GM18505 (cell line): ENCODE results near the gene A4GALT.
"Not testable (repeated sequence)": the region's sequence is repeated elsewhere in the genome, so short reads cannot be mapped to it uniquely, and the experiment has no call there.

ENCODE experiments used
- ATAC-seq: cut with Tn5 transposase; IDR thresholded peaks from one replicate; pipeline ENCODE4 v1.9.1; 2021; ENCODE audit not compliant: unreplicated experiment
- POLR2A ChIP-seq: IDR thresholded peaks from 4 replicates; pipeline ENCODE4 v1.6.1; 2011; ENCODE audit warnings: borderline replicate concordance; ENCODE audit not compliant: insufficient read depth, insufficient read length; ENCODE audit errors: extremely low read depth

The A4GALT gene, protein sequence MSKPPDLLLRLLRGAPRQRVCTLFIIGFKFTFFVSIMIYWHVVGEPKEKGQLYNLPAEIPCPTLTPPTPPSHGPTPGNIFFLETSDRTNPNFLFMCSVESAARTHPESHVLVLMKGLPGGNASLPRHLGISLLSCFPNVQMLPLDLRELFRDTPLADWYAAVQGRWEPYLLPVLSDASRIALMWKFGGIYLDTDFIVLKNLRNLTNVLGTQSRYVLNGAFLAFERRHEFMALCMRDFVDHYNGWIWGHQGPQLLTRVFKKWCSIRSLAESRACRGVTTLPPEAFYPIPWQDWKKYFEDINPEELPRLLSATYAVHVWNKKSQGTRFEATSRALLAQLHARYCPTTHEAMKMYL

DNA sequence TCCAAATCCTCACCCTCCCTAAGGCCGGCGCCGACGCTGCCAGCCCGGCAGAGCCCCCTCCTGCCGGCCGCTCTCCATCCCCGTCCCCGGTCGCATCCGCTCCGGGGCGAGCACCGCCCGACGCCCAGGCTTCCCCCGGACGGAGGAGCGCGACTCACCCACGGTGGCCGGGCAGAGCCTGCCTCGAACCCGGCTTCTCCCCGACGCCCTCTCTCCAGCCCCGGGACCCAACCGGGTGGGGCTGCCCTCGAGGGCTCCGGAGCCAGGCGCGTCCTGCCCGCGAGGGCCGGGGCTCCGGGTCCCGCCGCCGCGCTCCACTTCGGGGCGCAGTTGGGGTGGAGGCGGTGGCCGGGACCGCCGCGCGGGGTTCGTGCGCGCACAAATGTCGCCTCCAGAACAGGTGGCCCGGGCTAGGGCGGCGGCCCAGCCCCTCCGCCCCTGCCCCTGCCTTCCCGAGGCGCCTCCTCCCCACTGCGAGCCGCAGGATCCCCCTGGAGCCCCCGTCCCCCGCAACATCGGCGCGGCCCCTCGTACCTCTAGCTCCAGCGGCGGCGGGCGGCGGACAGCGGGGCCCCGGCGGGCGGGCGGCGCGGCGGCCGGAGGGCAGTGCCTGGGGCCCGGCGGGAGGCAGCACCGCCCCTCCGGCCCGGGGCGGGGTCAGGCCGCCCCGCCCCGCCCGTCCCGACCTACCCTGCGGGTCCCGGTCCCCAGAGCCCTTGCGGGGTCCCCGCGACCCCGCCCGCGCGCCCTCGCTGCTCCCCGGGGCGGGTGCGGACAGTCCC is at the start of gene A4GALT:
TSS of gene A4GALT (minus strand) at position 608 of the 782 bp plus-strand sequence. CDS start 26,919 bp downstream, outside the sequence.
- no peak for ATAC-seq
- peak; percentile 37 for TF ChIP-seq POLR2A

DNA sequence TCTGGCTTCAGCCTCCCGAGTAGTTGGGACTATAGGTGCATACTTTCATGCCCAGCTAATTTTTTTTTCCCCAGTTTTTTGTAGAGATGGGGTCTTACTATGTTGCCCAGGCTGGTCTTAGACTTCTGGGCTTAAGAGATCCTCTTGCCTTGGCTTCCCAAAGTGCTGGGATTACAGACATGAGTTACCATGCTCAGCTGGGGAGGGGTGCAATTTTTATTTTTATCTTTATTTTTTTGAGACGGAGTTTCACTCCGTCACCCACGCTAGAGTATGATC is 49.7 kb upstream of the A4GALT start:
- no peak for TF ChIP-seq POLR2A

DNA sequence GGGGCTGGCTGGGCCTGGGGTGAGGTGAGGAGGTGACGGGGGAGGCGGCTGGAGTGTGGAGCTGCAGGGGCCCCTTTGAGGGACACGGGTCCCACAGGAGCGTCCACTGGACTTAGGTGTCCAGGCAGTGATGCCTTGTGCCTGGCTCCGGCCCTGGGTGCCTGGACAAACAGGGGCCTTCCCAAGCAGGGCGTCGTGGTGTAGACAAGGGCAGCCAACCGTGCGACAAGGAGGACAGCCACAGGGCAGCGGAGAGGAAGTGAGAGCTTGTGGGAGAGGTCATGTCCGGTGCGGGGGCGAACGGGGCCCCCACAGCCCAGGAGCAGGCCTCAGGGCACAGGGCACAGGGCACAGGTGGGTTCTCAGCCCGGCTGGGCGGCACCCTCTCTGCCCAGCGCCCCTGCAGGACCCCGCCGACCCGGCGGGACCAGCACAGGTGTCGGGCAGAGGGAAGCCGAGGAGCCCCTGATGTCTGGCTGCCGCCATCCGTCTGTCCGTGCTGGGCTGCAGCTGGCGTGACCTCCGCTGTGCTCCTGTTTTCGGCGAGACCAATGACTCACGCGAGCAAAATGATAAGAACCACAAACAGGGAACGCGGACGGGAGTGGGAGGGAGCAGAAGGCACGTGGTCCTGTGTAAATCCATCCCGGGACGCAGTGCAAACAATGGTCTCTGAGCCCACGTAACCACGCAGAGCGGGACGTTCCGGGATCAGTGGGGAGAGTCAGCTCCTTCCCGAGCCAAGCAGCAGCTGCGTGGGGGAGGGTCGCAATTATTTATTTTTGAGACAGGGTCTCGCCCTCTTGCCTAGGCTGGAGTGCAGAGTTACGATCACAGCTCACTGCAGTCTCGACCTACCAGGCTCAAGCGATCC is 49.1 kb upstream of the A4GALT start:
- TF ChIP-seq POLR2A = no peak
- peak; percentile 69 for ATAC-seq

More for the DNA sequence above, 49.7 kb upstream of the A4GALT start:
- no peak for ATAC-seq

DNA sequence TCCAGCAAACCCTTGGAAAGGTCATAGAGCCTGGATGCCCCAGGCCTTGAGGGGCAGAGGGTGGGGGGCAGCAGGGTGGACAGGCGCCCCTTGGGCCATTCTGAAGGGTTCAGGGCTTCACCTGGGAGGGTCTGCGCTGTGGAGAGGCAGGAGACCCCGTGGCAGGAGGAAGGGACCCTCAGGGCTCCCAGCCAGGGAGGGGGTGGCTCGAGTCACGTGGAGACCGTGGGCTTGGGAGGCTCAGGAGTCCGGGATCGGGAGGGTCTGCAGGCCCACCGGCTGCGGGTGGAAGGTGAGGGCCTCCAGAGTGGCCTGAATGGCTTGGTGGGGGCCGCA is 48.5 kb upstream of the A4GALT start:
- no peak for ATAC-seq
- no peak for TF ChIP-seq POLR2A

DNA sequence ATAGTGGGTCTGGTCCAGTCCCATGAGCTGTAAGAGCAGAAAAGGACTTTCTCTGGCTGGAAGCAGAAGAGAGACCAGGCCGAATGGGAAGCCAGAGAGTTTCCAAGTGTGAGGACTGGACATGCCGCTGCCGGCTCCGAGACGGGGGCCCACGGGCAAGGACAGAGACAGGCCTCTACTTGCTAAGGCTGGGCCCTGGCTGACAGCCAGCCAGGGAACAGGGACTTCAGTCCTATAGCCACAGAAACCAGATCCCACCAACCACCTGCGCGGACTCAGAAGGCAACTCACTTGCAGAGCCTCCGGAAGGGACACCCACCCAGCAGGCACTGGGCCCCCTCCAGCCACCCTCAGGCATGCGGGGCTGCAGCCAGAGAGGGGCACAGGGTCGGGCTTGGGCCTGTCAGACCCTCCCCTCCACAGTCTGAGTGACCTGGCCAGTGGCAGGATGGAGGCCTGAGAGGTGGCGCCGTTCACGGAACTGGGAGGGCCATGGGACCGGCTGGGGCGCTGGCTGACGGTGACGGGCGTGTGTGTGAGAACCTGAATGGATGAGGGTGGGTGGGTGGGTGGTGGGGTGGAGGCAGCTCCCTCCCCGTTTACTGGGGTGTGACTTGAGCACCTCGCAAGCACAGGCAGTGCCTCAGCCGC is 47.8 kb upstream of the A4GALT start:
- ATAC-seq = no peak
- no peak for TF ChIP-seq POLR2A

DNA sequence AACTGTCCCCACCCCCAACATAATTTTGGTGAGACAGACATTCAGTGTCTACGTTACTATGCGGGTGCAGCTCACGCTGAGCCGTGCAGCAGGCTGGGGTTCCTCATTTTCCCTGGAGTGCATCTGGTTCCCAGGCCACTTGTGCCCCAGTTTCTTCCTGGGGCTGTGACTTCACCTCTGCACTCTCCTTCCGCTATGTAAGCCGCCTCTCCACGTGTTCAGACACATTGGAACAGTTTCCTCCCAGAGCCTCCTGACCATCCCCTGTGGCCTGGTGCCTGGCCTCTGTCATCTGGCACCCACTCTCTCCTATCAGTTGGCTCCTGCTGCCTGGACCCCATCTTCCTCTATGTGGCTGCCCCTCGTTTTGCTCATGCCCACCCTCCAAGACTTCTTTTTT is 46.2 kb upstream of the A4GALT start:
- TF ChIP-seq POLR2A = no peak
- ATAC-seq = no peak

DNA sequence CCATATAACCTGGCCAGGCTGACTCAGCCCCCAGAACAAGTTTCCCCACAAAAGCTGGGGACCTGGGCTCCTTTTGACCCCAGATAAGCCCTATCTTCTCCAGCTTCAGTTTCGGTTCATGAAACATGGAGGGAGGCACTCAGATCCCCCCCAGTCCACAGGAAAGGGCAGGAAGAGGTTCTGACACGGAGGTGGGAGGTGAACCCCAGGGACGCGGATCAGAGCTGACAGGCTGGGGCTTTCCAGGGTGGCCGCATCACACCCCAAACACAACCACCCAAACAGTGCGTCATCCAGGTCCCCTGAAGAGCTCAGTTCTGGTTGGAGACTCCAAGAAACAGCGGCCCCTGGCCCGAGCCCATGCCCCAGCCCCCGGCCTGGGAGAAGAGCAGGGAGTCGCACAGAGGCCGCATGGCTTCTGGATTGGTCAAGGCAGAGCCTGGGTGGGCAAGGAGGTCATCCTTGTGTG is 44.3 kb upstream of the A4GALT start:
- TF ChIP-seq POLR2A = no peak
- ATAC-seq = no peak

DNA sequence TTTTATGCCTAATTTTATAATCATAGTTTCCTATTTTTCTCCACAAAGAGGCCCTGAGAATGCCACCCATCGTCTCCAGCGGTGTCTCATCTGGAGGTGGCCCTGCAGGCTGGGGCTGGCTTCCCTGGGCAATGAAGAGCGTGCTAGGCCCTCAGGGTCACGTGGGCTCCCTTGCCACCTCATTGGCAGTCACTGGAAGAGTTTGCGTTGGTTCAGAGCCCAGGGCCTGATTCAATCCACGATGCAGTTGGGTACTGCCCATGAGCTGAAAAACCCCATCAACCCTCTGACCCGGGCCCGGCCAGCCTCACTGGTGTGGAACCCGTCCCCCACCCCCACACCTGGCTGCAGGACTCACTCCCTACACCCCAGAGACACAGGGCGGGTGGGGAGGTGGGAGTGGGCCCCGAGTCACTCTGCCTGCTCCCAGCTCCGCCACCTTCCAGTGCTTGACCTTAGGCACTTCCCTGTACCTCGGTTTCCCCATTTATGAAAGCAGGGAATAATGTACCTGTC is 43.4 kb upstream of the A4GALT start:
- no peak for TF ChIP-seq POLR2A
- ATAC-seq = no peak

DNA sequence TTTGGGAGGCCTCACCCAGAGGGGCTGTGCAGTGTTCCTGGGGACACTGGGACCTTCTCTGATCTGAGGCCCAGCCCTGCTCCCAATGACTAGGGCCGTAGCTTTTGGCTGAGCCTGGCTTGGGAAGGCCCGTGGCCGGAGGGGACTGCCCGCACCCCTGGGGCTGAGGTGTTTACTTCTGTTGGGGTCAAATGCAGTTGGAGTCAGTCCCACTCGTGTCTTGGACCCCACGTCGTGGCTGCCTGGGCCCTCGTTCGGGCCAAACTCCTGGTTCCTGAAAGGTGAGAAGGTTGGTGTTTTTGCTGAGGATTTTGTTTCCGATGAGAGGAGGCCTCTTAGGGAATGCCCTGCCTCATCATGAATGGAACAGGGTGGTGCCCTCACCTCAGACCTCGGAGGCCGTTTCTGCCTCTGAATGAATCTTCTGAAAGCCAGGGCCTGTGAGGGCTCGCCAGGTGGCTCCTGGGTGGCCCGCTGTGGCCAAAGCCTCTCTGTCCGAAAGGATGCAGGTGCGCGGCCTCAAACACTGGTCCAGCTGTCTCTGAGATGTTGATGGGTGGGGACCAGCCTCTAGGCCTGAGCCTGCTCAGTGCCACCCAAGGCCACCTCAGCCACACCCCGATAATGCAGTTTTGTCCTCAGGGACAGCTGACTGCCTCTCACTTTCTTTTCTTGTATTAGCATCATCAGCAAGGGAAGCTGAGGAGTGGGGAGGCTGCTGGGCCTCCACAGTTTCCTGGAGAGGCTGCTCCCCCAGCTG is 40.3 kb upstream of the A4GALT start:
- no peak for TF ChIP-seq POLR2A
- no peak for ATAC-seq

DNA sequence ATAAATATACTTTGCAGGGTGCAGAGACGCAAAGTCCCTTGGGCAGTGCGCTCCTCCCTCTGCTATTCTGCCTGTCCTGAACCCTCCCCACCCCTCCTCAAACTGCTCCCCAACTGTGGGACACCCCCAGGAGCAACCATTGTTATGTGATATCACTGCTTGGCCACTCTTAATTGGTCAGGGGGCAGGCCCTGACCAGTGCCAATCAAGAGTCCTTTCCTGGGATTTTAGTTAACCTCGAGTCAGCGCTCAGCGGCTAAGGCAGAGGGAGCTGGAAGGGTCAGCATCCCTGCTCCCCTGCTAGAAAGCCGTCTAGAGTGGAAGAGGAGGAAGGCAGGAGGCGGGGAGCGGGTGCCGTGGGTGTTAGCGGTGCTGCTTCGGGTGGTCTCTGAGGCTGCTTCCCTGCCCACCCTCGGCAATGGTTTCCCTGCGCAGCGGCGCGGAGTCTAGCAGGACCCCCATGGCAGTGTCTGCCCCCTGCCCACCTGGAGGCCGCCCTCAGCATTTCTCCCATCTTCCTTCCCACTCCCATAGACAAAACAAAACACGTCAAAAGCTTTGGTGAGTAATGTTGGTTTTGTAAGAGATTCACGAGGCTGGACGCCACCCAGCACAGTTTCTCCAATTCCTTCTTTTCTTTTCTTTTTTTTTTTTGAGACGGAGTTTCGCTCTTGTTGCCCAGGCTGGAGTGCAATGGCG is 38.4 kb upstream of the A4GALT start:
- TF ChIP-seq POLR2A = no peak
- ATAC-seq = no peak

DNA sequence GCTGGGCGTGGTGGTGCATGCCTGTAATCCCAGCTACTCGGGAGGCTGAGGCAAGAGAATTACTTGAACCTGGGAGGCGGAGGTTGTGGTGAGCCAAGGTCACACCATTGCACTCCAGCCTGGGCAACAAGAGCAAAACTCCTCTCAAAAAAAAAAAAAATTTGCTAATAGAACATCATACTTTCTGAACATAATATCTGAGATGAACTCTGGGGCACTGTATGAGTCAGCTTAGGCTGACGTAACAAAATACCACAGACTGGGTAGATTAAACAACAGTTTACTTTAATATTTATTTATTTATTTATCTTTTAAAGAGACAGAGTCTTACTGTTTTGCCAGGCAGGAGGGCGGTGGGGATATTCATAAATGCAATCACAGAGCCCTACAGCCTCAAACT is 34.9 kb upstream of the A4GALT start:
- not testable (repeated sequence) for ATAC-seq

DNA sequence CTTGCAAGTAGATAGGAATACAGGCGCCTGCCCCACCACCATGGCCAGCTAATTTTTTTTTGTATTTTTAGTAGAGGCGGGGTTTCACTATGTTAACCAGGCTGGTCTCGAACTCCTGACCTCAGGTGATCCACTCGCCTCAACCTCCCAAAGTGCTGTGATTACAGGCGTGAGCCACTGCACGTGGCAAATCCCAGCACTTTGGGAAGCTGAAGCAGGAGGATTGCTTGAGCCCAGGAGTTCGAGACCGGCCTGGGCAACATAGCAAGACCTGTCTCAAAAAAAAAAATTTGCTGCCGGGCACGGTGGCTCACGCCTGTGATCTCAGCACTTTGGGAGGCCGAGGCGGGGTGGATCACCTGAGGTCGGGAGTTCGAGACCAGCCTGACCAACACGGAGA is 34.5 kb upstream of the A4GALT start:
- not testable (repeated sequence) for ATAC-seq
